GM23338 (cell line): ENCODE measurements around the gene MYO5B. TPM values are rescaled to one million over a fixed set of nuclear protein-coding genes. Genes with fewer than 3 reads are reported as not detected.

Experiments used
- ATAC-seq: fragments of 200-7000 bp; cut with Tn5 transposase; 3 replicates; pipeline ENCODE4 v1.9.1; 2020
- DNase-seq: peaks from one replicate; pipeline ENCODE4 v3.0.0-alpha.2; 2015; ENCODE audit warnings: low spot score
- H2AFZ ChIP-seq: fragments of 200-600 bp; sonication (generic); 2 replicates; pipeline ENCODE4 v1.8.0; 2016; ENCODE audit warnings: antibody characterized with exemption, mild to moderate bottlenecking, moderate library complexity
- H3F3A ChIP-seq: fragments of 200-600 bp; sonication (generic); replicated peaks from 2 replicates; pipeline ENCODE4 v1.8.0; 2017; ENCODE audit warnings: antibody characterized with exemption, mixed run types, low read depth
- H3K27ac ChIP-seq: fragments of 200-600 bp; sonication (generic); 2 replicates; pipeline ENCODE4 v1.6.1; 2016; ENCODE audit warnings: low read depth
- H3K27me3 ChIP-seq: fragments of 200-600 bp; sonication (generic); 2 replicates; pipeline ENCODE4 v1.8.0; 2016; ENCODE audit warnings: mild to moderate bottlenecking, mixed run types, moderate library complexity; ENCODE audit not compliant: insufficient read depth
- H3K36me3 ChIP-seq: fragments of 200-600 bp; sonication (generic); 2 replicates; pipeline ENCODE4 v1.8.0; 2016; ENCODE audit warnings: mild to moderate bottlenecking; ENCODE audit not compliant: insufficient read depth
- H3K4me1 ChIP-seq: fragments of 200-600 bp; sonication (generic); 2 replicates; pipeline ENCODE4 v1.8.0; 2016; ENCODE audit warnings: mild to moderate bottlenecking, moderate library complexity; ENCODE audit not compliant: insufficient read depth
- H3K4me2 ChIP-seq: fragments of 200-600 bp; sonication (generic); 2 replicates; pipeline ENCODE4 v1.7.1; 2017; ENCODE audit warnings: mixed run types
- H3K4me3 ChIP-seq: fragments of 200-600 bp; sonication (generic); 2 replicates; pipeline ENCODE4 v1.6.1; 2016; ENCODE audit warnings: mixed run types
- H3K79me2 ChIP-seq: fragments of 200-600 bp; sonication (generic); replicated peaks from 2 replicates; pipeline ENCODE4 v1.8.0; 2017; ENCODE audit warnings: mild to moderate bottlenecking; ENCODE audit not compliant: insufficient read depth
- H3K9me2 ChIP-seq: fragments of 200-600 bp; sonication (generic); 2 replicates; pipeline ENCODE4 v1.8.0; 2017; ENCODE audit not compliant: insufficient read depth
- H4K20me1 ChIP-seq: fragments of 200-600 bp; sonication (generic); replicated peaks from 2 replicates; pipeline ENCODE4 v1.8.0; 2017; ENCODE audit warnings: mild to moderate bottlenecking; ENCODE audit not compliant: insufficient read depth
- H3K27ac Mint-ChIP-seq: 2 replicates; pipeline ENCODE4 v1.8.0; 2020; ENCODE audit warnings: inconsistent platforms, mild to moderate bottlenecking, moderate library complexity, mixed read lengths
- H3K27me3 Mint-ChIP-seq: 3 replicates; pipeline ENCODE4 v1.8.0; 2022; ENCODE audit warnings: low read depth, mild to moderate bottlenecking, moderate library complexity, mixed read lengths, inconsistent platforms; ENCODE audit not compliant: insufficient read depth, poor library complexity
- H3K36me3 Mint-ChIP-seq: 3 replicates; pipeline ENCODE4 v1.8.0; 2021; ENCODE audit warnings: low read depth, mild to moderate bottlenecking, inconsistent platforms, moderate library complexity, mixed read lengths
- H3K4me1 Mint-ChIP-seq: 3 replicates; pipeline ENCODE4 v1.8.0; 2020; ENCODE audit warnings: mild to moderate bottlenecking, inconsistent platforms, mixed read lengths
- H3K4me3 Mint-ChIP-seq: 3 replicates; pipeline ENCODE4 v1.8.0; 2021; ENCODE audit warnings: moderate library complexity, mild to moderate bottlenecking, inconsistent platforms, mixed read lengths
- H3K9me3 Mint-ChIP-seq: 3 replicates; pipeline ENCODE4 v1.8.0; 2020; ENCODE audit warnings: moderate library complexity, mild to moderate bottlenecking, inconsistent platforms, mixed read lengths
- JUNB ChIP-seq: IDR thresholded peaks from one replicate; pipeline ENCODE4 v1.6.1; 2016; ENCODE audit warnings: antibody characterized with exemption; ENCODE audit not compliant: unreplicated experiment
- POLR2AphosphoS5 ChIP-seq: IDR thresholded peaks from 2 replicates; pipeline ENCODE4 v1.6.1; 2016; ENCODE audit warnings: antibody characterized with exemption, low read depth
- STAT1 ChIP-seq: IDR thresholded peaks from one replicate; pipeline ENCODE4 v1.6.1; 2016; ENCODE audit warnings: antibody characterized with exemption; ENCODE audit not compliant: unreplicated experiment
- ZNF114 ChIP-seq: fragments of 250-450 bp; sonication (Bioruptor Pico); IDR thresholded peaks from 2 replicates; pipeline ENCODE4 v1.5.0; 2020; ENCODE audit warnings: mild to moderate bottlenecking, moderate library complexity
- ZNF462 ChIP-seq: fragments of 250-450 bp; sonication (Bioruptor Pico); IDR thresholded peaks from 2 replicates; pipeline ENCODE4 v1.5.0; 2020; ENCODE audit warnings: mild to moderate bottlenecking, moderate library complexity
- polyA plus RNA-seq: library from polyadenylated mRNA; unstranded; fragments of >200 nt; fragmentation: Nextera tagmentation; extraction: Ambion mirVana; gene quantifications from 2 replicates; pipeline ENCODE4 v1.2.1, GENCODE V29; 2016
- total RNA-seq: library from RNA; depleted of rRNA; stranded (reverse); fragments of >200 nt; shearing (Covaris generic); gene quantifications from 2 replicates; pipeline ENCODE4 v1.2.3, GENCODE V29; 2014
- TF ChIP-seq, protein P1 (sequence below): IDR thresholded peaks from one replicate; pipeline ENCODE4 v1.6.1; 2018; ENCODE audit warnings: antibody characterized with exemption; ENCODE audit not compliant: unreplicated experiment

Gene MYO5B
- total and polyA plus RNA-seq, 2 experiments from 2014 or later = 3.2 to 19.1 TPM

DNA sequence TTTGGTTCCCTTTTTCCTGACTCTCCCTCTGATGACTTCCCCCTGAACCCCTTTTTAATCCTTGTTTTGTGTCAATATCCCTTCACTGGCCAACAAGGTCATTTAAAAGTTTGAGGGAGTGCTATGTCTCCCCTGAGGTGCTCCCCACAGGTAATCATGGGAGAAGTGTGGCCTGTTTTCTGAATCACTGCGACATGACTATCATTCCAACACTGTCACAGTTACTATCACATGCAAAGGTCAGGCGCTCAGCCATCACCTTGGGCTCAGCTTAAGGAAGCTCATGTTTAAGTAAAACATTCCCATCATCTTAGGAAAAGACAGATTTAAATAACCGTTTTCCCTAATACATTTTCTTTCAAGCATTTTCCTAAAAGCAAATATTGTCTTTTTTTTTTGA, 360.7 kb downstream of the MYO5B start (continued):
- no peak for TF ChIP-seq ZNF462 (CRISPR knock-in tag)

- Histone ChIP-seq H3K27me3 (no peaks in the 10 kb centered on the region), H3K4me2 (no peak overlapping the region), H3K4me3 (no peak overlapping the region), H3K4me1 (no peaks in the 10 kb centered on the region), H3K79me2 (no peaks in the 10 kb centered on the region), H3K9me2 (no peaks in the 10 kb centered on the region), H3K27ac (no peak overlapping the region), H3F3A (no peaks in the 10 kb centered on the region), H4K20me1 (no peaks in the 10 kb centered on the region), H2AFZ (no peak overlapping the region), H3K36me3 (no peaks in the 10 kb centered on the region)
- Mint-ChIP-seq H3K9me3 (peaks cover 14% of the 10 kb centered on the region), H3K4me1 (no peaks in the 10 kb centered on the region), H3K27me3 (no peaks in the 10 kb centered on the region), H3K4me3 (no peak overlapping the region), H3K36me3 (peaks cover 5% of the 10 kb centered on the region; the same call in 2 of the 3 replicates), H3K27ac (no peak overlapping the region)
- no peak for ATAC-seq
- TF ChIP-seq STAT1 (no peak), POLR2AphosphoS5 (no peak), ZNF114 (no peak), JUNB (no peak), ZNF462 (CRISPR knock-in tag) (no peak)
- TF ChIP-seq, protein P1, sequence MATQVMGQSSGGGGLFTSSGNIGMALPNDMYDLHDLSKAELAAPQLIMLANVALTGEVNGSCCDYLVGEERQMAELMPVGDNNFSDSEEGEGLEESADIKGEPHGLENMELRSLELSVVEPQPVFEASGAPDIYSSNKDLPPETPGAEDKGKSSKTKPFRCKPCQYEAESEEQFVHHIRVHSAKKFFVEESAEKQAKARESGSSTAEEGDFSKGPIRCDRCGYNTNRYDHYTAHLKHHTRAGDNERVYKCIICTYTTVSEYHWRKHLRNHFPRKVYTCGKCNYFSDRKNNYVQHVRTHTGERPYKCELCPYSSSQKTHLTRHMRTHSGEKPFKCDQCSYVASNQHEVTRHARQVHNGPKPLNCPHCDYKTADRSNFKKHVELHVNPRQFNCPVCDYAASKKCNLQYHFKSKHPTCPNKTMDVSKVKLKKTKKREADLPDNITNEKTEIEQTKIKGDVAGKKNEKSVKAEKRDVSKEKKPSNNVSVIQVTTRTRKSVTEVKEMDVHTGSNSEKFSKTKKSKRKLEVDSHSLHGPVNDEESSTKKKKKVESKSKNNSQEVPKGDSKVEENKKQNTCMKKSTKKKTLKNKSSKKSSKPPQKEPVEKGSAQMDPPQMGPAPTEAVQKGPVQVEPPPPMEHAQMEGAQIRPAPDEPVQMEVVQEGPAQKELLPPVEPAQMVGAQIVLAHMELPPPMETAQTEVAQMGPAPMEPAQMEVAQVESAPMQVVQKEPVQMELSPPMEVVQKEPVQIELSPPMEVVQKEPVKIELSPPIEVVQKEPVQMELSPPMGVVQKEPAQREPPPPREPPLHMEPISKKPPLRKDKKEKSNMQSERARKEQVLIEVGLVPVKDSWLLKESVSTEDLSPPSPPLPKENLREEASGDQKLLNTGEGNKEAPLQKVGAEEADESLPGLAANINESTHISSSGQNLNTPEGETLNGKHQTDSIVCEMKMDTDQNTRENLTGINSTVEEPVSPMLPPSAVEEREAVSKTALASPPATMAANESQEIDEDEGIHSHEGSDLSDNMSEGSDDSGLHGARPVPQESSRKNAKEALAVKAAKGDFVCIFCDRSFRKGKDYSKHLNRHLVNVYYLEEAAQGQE = no peak
- DNase-seq = no peak
Measured at GRCh38 chr18:49833814-49834213, 361.1 kb downstream of the MYO5B start.
